ENCODE results near the gene LYST.
"Not testable (repeated sequence)": the region's sequence is repeated elsewhere in the genome, so short reads cannot be mapped to it uniquely, and the experiment has no call there.

Gene LYST

DNA sequence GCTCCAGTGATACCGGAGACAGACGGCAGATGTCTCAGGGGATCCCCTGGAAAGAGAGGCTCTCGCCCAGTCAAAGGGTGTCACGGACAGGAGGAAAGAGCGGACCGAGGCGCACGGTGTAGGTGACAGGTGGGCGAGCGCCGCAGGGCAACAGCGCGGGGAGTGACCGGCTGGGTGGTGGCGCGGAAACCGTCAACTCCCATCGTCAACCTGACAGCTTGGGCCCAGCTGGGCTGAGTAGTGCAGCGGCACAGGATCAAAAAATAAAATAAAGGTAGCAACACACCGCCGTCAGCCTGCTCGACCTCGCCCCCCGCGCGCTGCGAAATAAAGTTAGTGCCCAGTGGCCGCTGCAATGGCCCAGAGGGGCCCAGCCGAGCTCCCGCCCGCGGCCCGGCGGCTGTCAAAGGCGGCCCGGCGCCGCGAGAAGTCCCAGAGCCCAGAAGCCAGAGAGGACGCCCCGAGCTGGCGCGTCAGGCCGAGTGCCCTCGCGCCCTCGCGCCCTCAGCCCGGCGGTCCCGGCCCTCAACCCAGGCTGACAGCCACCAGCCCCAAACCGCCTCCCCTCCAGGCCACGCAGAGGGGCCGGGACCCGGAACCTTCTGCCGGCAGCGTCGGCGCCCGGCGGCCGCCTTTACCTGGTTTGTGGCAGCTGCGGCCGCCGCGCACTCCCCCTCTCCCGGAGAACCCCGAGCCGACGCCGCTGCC is at the start of gene LYST:
TSS of gene LYST (minus strand) at position 702 of the 708 bp plus-strand sequence. CDS start 36,489 bp downstream, outside the sequence.
- DNase-seq (ENCODE audit: low read depth) = peak; percentile 72

DNA sequence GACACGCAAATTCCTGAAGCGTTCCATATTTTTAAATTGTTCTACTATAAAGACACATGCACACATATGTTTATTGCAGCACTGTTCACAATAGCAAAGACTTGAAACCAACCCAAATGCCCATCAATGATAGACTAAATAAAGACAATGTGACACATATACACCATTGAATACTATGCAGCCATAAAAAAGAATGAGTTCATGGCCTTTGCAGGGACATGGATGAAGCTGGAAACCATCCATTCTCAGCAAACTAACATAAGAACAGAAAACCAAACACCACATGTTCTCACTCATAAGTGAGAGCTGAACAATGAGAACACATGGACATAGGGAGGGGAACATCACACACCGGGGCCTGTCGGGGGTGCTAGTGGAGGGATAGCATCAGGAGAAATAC is 48.8 kb upstream of the LYST start:
- not testable (repeated sequence) for DNase-seq (ENCODE audit: low read depth)

DNA sequence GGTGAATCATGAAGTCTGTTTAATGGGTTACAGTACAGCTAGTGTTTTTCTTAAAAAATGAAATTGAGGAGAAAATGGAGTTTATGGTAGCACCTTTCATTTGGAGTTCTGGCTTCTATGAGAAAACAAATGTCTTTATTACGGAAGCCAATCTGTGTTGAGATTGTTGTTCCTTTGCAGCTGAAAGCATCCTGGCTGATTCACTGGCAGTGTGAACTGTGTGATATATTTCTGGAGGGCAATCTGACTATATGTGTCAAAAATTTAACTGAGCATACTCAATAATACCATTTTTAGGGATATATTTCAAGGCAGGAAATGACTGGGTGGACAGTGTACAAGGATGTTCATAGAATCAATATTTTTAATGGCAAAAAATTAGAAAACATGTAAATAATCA is 46.6 kb upstream of the LYST start:
- peak; percentile 80 for DNase-seq (ENCODE audit: low read depth)

- DNase-seq (ENCODE audit: low read depth) = peak; percentile 16
These were observed 45.2 kb upstream of the LYST start for GRCh38 chr1:235911876-235912275.

GRCh38 chr1:235911300-235911662 is 44.6 kb upstream of the LYST start:
- DNase-seq (ENCODE audit: low read depth) = no peak

DNA sequence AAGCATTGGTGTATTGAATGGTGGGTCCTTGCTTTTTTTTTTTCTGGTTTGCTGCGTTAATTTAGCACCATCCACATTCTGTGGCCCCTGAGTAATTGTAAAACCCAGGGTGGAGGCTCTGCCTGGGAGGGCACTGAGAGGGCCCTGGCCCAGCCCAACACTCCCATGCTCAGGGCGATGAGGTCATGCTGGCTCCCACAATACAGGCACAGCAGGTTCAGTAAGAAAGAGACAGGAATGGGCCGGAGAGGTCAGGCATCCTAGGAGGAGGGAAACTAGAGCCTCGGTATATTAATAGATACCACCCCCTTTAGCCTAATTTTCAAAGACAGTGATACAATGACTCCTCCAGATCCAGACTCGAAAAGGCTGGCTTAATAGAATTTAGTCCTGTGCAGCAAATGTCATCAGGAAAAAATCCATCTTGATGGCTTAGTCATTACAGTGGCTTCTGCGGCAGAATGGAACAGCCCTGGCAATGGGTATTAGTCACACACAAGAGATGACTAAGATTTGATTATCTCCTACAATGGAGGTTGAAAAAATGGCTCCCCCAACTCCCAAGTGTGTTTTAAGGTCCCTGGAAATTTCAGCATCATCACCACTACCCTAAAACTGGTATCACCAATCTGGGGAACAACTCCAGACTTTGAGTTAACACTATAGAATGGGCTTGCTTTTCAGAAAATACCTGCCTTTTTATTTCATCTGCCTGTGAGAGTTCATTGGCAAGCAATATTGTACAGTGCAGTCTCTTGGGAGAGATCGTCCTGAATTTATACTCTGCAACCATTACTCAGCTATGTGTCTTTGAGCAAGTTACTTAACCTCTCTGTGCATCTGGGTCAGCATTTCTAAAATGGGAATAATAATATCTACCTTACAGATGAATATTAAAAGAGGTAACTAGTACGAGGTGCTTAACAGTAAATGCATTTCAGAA is 43.9 kb upstream of the LYST start:
- DNase-seq (ENCODE audit: low read depth) = peak; percentile 99

DNA sequence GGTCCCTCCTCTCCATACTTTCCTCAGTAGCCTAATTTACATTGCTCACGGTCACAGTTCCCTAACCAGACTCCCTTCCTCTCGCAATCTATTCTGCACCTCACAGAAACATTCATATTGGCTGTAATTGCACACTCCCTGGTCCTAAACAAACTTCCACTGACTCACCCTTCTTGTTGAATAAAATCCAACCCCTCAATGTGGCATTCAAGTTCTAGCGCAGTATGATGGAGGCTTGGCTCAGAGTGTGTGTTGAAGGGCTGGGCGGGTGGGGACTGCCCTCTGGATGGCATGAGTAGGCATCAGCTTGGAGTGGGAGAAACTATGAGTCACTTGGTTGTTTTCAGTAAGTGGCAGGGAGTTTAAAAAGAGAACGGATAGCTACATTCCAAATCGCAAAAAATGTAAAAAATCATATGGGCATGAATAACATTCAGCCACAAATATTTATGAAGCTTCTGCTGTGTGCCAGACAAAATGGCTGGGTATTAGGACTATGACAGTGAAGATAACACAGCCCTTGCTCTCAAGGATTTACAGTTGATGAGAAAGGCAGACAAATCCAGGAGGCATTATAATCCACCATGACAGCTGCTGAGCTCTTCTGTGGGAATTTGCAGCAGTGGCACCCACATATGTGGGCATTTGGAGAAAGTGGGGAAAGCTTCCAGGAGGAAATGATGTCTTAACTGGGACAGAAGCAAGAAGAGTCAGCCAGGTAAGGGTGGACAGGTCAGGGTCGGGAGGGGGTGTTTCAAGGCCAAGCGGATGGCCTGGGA is 42.2 kb upstream of the LYST start:
- DNase-seq (ENCODE audit: low read depth) = peak; percentile 92

- DNase-seq (ENCODE audit: low read depth) = no peak
These were observed 41.2 kb upstream of the LYST start for GRCh38 chr1:235907897-235908240.

GRCh38 chr1:235907187-235907896 is 40.6 kb upstream of the LYST start:
- no peak for DNase-seq (ENCODE audit: low read depth)

- DNase-seq (ENCODE audit: low read depth) = no peak
These were observed 39.7 kb upstream of the LYST start for GRCh38 chr1:235906436-235906835.

- not testable (repeated sequence) for DNase-seq (ENCODE audit: low read depth)
These were observed 37.1 kb upstream of the LYST start for GRCh38 chr1:235903809-235904208.

DNA sequence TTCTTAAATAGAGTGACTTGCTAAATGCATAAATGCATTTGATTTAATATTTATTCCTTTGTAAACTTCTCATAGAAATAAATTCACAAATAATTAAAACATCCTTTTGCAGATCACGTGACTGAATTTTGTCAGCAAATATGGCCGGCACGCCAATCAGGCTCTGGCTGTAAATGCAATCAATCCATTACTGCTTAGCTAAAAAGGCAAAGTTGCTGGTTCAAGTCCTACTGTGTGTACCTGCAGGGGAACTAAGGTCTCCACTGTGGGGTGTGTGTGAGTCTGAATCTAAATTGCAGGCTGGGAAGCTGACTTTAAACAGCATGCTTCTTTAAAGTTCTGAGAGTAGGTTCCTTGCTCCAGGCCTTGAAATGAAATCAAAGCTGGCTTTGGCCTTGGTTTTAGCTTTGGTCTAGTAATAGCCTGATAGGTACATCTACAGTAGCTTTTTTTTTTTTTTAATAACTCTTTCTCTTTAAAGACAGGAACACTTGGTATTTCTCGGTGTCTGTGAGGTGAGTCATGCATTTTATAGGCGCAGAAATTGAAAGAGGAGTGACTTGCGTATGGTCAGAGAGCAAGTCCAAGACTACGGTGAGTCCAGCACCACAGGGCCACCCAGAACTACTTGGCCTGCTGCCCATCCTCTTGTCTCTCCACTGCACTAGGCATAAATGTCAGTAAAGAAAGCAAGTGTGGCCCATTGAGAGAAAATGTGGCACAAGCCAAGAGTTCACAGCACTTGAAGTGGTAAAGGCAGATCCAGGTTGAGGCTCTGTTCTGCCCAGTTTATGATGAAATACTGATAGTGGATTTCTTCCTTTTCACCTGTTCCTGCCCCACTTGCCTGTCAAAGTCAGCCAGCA is 36.2 kb upstream of the LYST start:
- peak; percentile 91 for DNase-seq (ENCODE audit: low read depth)

DNA sequence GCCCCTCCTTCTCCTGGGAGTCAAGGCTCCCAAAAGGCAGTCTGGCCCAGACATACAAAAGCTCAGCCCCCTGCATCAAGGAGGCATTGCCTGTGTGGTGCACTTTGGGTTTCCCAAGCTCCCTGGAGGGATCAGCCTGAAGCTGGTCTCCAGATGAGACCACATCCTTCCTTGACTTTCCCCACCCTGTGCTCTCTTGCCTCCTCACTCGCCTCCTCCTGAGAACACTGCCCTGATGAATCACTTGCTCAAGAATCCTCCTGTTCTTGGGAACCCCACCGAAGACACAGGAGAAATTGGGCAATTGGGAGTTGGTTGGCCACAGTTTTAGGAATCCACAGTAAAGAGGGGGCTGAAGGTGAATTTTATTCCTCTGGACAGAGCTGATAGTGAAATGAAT is 34.8 kb upstream of the LYST start:
- peak; percentile 92 for DNase-seq (ENCODE audit: low read depth)

GRCh38 chr1:235898126-235898525 is 31.4 kb upstream of the LYST start:
- peak; percentile 86 for DNase-seq (ENCODE audit: low read depth)

- no peak for DNase-seq (ENCODE audit: low read depth)
These were observed 27.1 kb upstream of the LYST start for GRCh38 chr1:235893840-235894239.

- no peak for DNase-seq (ENCODE audit: low read depth)
These were observed 26.2 kb upstream of the LYST start for GRCh38 chr1:235892734-235893413.

- no peak for DNase-seq (ENCODE audit: low read depth)
These were observed 25.5 kb upstream of the LYST start for GRCh38 chr1:235892202-235892601.

GRCh38 chr1:235888119-235888643 is 21.5 kb upstream of the LYST start:
- no peak for DNase-seq (ENCODE audit: low read depth)

GRCh38 chr1:235887676-235888075 is 21.0 kb upstream of the LYST start:
- peak; percentile 3 for DNase-seq (ENCODE audit: low read depth)

DNA sequence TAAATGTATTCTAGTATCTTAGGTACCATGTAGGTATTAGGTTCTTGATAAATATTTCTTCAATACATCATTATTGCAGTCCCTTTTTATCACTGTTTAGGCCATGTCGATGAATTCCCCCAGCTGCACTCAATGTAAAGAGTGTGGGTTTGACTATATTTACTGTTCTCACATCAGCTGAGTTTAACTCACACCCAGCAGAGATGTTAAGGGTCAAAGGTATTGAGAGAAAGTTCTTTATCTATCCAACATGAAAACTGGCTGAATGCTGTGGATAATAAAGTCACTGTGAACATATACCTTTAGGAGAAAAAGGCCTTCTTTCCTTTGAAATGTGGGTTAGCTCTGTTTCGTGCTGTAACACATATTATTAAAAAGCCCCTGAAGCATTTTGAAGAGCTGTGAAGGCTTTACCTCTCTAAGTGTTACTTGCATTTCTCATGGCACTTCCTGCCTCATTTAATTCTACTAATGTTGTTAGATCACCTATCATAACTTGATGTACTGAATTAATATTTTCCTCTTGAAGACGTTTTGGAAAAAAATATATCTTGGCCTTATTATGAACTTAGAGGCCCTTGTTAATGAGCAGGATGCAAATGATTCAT is 19.1 kb upstream of the LYST start:
- DNase-seq (ENCODE audit: low read depth) = no peak

Measured in EH (cell line).